ENCODE results near the gene CYP21A2.
"Not testable (repeated sequence)": the region's sequence is repeated elsewhere in the genome, so short reads cannot be mapped to it uniquely, and the experiment has no call there.

Gene CYP21A2

GRCh38 chr6:32060966-32061655, 22.9 kb downstream of the CYP21A2 start:
- Histone ChIP-seq H3K4me1 (no peaks in the 10 kb centered on the region), H3K4me2 (no peak overlapping the region), H3K9me3 (replicated peaks in 1 of 11) (no peaks in the 10 kb centered on the region), H3K27ac (no peak overlapping the region), H4K20me1 (no peaks in the 10 kb centered on the region), H3K4me3 (no peak overlapping the region), H3K27me3 (no peaks in the 10 kb centered on the region), H3K9ac (no peak overlapping the region), H3K36me3 (no peaks in the 10 kb centered on the region; a peak in 1 of 22 replicates)
- TF ChIP-seq Cebpa-rat (IDR thresholded peaks at IDR 0.05): no peak

GRCh38 chr6:32064706-32065105, 26.5 kb downstream of the CYP21A2 start:
- H4K20me1 ChIP-seq: no peaks in the 10 kb centered on the region; a peak in 1 of 22 replicates
- no peaks in the 10 kb centered on the region for H3K9me3 ChIP-seq (replicated peaks in 1 of 11)
- no peak overlapping the region for H3K4me2 ChIP-seq
- H3K36me3 ChIP-seq: no peaks in the 10 kb centered on the region; a peak in 1 of 22 replicates
- no peaks in the 10 kb centered on the region for H3K27me3 ChIP-seq
- TF ChIP-seq Cebpa-rat (IDR thresholded peaks at IDR 0.05): no peak
- H3K4me3 ChIP-seq: no peak overlapping the region
- H3K27ac ChIP-seq: no peak overlapping the region
- 0 out of 20 replicates have a peak, but pooled peaks cover 0 to 4% (median 0%) of the 10 kb centered on the region in 10 experiments for H3K4me1 ChIP-seq
- H3K9ac ChIP-seq: no peak overlapping the region

GRCh38 chr6:32067521-32067920, 29.3 kb downstream of the CYP21A2 start:
- not testable (repeated sequence) for H3K9me3 ChIP-seq (replicated peaks in 1 of 11); H3K9ac ChIP-seq; H3K4me2 ChIP-seq; H3K27ac ChIP-seq; H3K4me3 ChIP-seq; H3K4me1 ChIP-seq; H4K20me1 ChIP-seq; H3K27me3 ChIP-seq; H3K36me3 ChIP-seq

GRCh38 chr6:32068315-32068714, 30.1 kb downstream of the CYP21A2 start:
- H3K4me1 ChIP-seq; H3K4me2 ChIP-seq; H3K9me3 ChIP-seq (replicated peaks in 1 of 11); H3K4me3 ChIP-seq; H3K9ac ChIP-seq; H3K27me3 ChIP-seq; H3K27ac ChIP-seq; H4K20me1 ChIP-seq; H3K36me3 ChIP-seq: not testable (repeated sequence)

- Histone ChIP-seq H3K36me3 (no peaks in the 10 kb centered on the region), H3K9ac (no peak overlapping the region), H3K4me3 (no peak overlapping the region), H3K4me2 (no peak overlapping the region), H3K4me1 (0 out of 20 replicates have a peak, but pooled peaks cover 0 to 4% (median 0%) of the 10 kb centered on the region in 10 experiments), H3K9me3 (replicated peaks in 1 of 11) (no peaks in the 10 kb centered on the region), H3K27me3 (no peaks in the 10 kb centered on the region), H4K20me1 (no peaks in the 10 kb centered on the region; a peak in 2 of 22 replicates), H3K27ac (no peak overlapping the region)
- TF ChIP-seq Cebpa-rat (IDR thresholded peaks at IDR 0.05): no peak
Observed at GRCh38 chr6:32068867-32069266, 30.7 kb downstream of the CYP21A2 start.

- no peak overlapping the region for H3K4me3 ChIP-seq
- no peaks in the 10 kb centered on the region for H3K36me3 ChIP-seq
- H4K20me1 ChIP-seq: no peaks in the 10 kb centered on the region; a peak in 2 of 22 replicates
- no peak overlapping the region for H3K27ac ChIP-seq
- no peak overlapping the region for H3K9ac ChIP-seq
- H3K4me1 ChIP-seq: 0 out of 20 replicates have a peak, but pooled peaks cover 0 to 4% (median 0%) of the 10 kb centered on the region in 10 experiments
- H3K27me3 ChIP-seq: no peaks in the 10 kb centered on the region
- no peaks in the 10 kb centered on the region for H3K9me3 ChIP-seq (replicated peaks in 1 of 11)
- no peak for TF ChIP-seq Cebpa-rat (IDR thresholded peaks at IDR 0.05)
- H3K4me2 ChIP-seq: no peak overlapping the region
Observed at GRCh38 chr6:32069460-32069859, 31.2 kb downstream of the CYP21A2 start.

GRCh38 chr6:32069878-32070515, 31.8 kb downstream of the CYP21A2 start:
- H3K4me3 ChIP-seq: no peak overlapping the region
- 0 out of 20 replicates have a peak, but pooled peaks cover 0 to 4% (median 0%) of the 10 kb centered on the region in 10 experiments for H3K4me1 ChIP-seq
- no peaks in the 10 kb centered on the region for H3K9me3 ChIP-seq (replicated peaks in 1 of 11)
- TF ChIP-seq Cebpa-rat (IDR thresholded peaks at IDR 0.05): no peak
- H3K27ac ChIP-seq: no peak overlapping the region
- no peaks in the 10 kb centered on the region; a peak in 2 of 22 replicates for H4K20me1 ChIP-seq
- no peaks in the 10 kb centered on the region for H3K36me3 ChIP-seq
- H3K27me3 ChIP-seq: no peaks in the 10 kb centered on the region
- H3K4me2 ChIP-seq: no peak overlapping the region
- H3K9ac ChIP-seq: no peak overlapping the region

- no peaks in the 10 kb centered on the region for H3K9me3 ChIP-seq (replicated peaks in 1 of 11)
- TF ChIP-seq Cebpa-rat (IDR thresholded peaks at IDR 0.05): no peak
- H3K4me1 ChIP-seq: 0 out of 20 replicates have a peak, but pooled peaks cover 0 to 4% (median 0%) of the 10 kb centered on the region in 10 experiments
- H4K20me1 ChIP-seq: no peaks in the 10 kb centered on the region; a peak in 2 of 22 replicates
- H3K4me2 ChIP-seq: no peak overlapping the region
- H3K27me3 ChIP-seq: 0 out of 22 replicates have a peak, but pooled peaks cover 0 to 2% (median 0%) of the 10 kb centered on the region in 11 experiments
- H3K4me3 ChIP-seq: no peak overlapping the region
- H3K36me3 ChIP-seq: no peaks in the 10 kb centered on the region
- H3K9ac ChIP-seq: no peak overlapping the region
- no peak overlapping the region for H3K27ac ChIP-seq
Observed at GRCh38 chr6:32070814-32071543, 32.8 kb downstream of the CYP21A2 start.

GRCh38 chr6:32073101-32073500, 34.9 kb downstream of the CYP21A2 start:
- Histone ChIP-seq H3K27me3 (0 out of 22 replicates have a peak, but pooled peaks cover 0 to 5% (median 0%) of the 10 kb centered on the region in 11 experiments), H3K36me3 (no peaks in the 10 kb centered on the region), H3K27ac (no peak overlapping the region), H3K4me2 (no peak overlapping the region), H3K9me3 (replicated peaks in 1 of 11) (no peaks in the 10 kb centered on the region), H3K4me3 (no peak overlapping the region), H3K4me1 (no peaks in the 10 kb centered on the region), H4K20me1 (no peaks in the 10 kb centered on the region; a peak in 2 of 22 replicates), H3K9ac (no peak overlapping the region)
- no peak for TF ChIP-seq Cebpa-rat (IDR thresholded peaks at IDR 0.05)

Measured in BLaER1 treated with 17β-estradiol and CSF1 and Interleukin-3, amounts not matched to agents 10 nM and 100 nM (cell line).